CD4-positive, alpha-beta T cell treated with Interleukin-10 for 1 hour (primary cell): Measurements from ENCODE around the gene LSM10.

Experiments used
- DNase-seq: peaks from one replicate; pipeline ENCODE4 v3.0.0-alpha.2; 2020

The LSM10 gene

GRCh38 chr1:36349839-36350238 is 47.9 kb downstream of the LSM10 start:
- no peak for DNase-seq

- no peak for DNase-seq
Observed at GRCh38 chr1:36349241-36349671, 48.5 kb downstream of the LSM10 start.

DNA sequence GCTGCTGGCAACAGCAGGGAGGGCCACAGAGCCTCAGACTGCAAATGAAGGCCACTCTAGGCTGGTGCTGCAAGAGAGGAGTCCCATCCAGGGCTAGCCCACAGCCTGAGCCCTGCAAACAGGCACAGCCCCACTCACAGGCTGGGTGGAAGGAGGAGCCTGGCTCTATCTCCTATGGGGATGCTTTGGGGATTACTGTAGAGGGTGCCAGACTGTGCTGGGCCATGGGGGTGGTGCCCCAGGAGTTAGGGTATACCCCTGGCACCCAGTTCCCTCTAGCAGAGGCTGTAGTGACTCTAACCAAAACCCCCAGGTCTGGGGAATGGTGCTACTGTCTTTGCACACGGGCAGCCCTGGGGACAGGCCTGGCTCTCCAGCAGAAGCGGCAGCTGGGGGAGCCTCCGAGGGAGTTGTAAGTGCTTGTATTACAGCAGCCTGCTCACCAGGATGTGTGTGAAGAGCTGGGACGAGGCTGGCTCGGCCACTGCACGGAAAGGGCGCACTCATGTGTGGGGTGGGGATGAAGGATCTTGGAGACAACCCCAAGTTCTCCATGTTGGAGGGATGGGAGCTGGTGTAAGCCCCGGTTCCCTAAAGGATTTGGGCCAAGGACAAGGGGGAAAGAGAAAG is 50.9 kb downstream of the LSM10 start:
- DNase-seq, result no peak

- DNase-seq, result no peak
Observed at GRCh38 chr1:36345353-36345752, 52.4 kb downstream of the LSM10 start.

GRCh38 chr1:36344395-36344680 is 53.4 kb downstream of the LSM10 start:
- no peak for DNase-seq

- DNase-seq, result no peak
Observed at GRCh38 chr1:36343651-36344394, 53.9 kb downstream of the LSM10 start.
